GM19467 (cell line): ENCODE measurements around the gene CERCAM.
A peak's percentile ranks its signal among the peaks of the same experiment; 100 is the strongest.

Experiments used
- ATAC-seq: cut with Tn5 transposase; IDR thresholded peaks from one replicate; pipeline ENCODE4 v1.9.1; 2021; ENCODE audit warnings: mild to moderate bottlenecking, moderate library complexity; ENCODE audit not compliant: unreplicated experiment

Gene CERCAM, protein sequence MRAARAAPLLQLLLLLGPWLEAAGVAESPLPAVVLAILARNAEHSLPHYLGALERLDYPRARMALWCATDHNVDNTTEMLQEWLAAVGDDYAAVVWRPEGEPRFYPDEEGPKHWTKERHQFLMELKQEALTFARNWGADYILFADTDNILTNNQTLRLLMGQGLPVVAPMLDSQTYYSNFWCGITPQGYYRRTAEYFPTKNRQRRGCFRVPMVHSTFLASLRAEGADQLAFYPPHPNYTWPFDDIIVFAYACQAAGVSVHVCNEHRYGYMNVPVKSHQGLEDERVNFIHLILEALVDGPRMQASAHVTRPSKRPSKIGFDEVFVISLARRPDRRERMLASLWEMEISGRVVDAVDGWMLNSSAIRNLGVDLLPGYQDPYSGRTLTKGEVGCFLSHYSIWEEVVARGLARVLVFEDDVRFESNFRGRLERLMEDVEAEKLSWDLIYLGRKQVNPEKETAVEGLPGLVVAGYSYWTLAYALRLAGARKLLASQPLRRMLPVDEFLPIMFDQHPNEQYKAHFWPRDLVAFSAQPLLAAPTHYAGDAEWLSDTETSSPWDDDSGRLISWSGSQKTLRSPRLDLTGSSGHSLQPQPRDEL

GRCh38 chr9:128420651-128421481 lies at the start of gene CERCAM:
Gene CERCAM (plus strand): TSS chr9:128420857. CDS start chr9:128420878, 21 bp downstream.
- ATAC-seq = peak; percentile 48

GRCh38 chr9:128371630-128372117 lies 49.0 kb upstream of the CERCAM start:
- no peak for ATAC-seq

GRCh38 chr9:128372188-128372641 lies 48.4 kb upstream of the CERCAM start:
- ATAC-seq = no peak

- ATAC-seq = no peak
These were observed 47.9 kb upstream of the CERCAM start for GRCh38 chr9:128372784-128373183.

DNA sequence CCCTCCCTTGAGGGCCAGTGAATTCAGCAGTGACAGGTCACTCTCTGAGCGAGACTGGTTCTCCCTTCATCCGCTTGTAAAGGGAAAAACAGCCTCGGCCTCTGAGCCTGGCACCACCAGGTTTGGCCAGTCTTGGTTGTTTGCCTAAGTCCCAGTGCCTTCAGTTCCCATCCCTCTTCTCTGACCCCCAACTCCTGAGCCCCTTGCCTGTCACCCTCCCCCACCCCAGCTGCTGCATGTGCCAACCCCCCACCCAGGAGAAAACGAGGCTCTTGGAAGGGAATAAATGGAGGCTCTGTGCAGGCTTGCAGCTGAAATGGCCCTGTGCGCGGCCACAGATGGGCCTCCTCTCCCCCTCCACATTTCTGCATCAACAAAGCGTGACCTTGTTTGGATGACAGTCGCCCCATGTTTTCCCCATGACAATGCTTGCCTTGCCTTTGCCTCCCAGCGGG lies 46.4 kb upstream of the CERCAM start:
- no peak for ATAC-seq

DNA sequence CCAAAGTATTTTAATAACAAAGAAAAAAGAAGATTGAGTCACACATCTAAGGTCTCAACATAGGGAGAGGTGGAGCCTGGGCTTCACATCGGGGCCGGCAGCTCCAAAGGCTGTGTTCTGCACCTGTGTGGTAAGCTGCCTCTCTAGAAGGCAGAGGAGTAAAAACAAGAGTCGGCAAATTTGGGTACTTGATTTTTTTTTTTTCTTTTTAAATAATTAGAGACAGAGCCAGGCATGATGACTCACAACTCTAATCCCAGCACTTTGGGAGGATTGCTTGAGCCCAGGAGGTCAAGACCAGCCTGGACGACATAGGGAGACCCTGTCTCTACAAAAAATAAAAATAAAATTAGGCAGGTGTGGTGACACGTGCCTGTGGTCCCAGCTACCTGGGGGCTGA lies 44.8 kb upstream of the CERCAM start:
- ATAC-seq = no peak

- ATAC-seq = no peak
These were observed 38.4 kb upstream of the CERCAM start for GRCh38 chr9:128382261-128382660.

DNA sequence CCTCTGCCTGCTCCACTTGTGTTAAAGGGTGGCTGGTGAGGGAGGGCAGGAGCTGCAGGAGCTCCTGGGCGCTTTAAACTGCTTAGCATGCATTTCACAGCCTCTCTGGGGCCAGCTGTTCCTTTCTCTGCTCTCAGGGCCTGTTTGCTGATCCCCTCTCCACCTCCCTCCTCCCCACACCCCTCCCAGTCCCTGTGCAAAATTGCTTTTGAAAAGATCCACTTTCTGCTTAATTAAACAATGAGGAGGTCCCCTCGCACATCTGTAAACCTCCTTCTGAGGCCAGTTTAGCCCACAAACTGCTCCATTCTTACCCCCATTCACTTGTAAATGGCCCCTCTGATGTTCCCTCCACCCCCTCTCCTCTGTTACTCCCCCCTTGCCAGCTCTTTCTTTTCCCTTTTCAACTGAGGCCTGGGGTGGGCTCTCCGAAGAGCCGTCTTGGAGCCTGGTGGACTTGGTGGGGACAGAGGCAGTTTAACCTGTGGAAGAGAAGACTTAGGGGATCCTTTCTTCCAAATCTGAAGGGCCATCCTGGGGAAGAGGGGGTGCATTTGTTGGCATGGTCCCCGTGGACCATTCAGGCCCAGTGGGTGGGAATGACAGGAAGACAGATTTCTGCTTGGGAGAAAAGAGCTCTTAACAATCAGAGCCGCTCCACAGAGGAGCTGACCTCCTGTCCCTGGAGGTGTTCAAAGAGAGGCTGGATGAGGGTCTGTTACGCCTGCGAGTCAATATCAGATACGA lies 37.5 kb upstream of the CERCAM start:
- ATAC-seq = no peak

GRCh38 chr9:128383791-128384190 lies 36.9 kb upstream of the CERCAM start:
- no peak for ATAC-seq

- ATAC-seq = no peak
These were observed 35.7 kb upstream of the CERCAM start for GRCh38 chr9:128384801-128385495.

DNA sequence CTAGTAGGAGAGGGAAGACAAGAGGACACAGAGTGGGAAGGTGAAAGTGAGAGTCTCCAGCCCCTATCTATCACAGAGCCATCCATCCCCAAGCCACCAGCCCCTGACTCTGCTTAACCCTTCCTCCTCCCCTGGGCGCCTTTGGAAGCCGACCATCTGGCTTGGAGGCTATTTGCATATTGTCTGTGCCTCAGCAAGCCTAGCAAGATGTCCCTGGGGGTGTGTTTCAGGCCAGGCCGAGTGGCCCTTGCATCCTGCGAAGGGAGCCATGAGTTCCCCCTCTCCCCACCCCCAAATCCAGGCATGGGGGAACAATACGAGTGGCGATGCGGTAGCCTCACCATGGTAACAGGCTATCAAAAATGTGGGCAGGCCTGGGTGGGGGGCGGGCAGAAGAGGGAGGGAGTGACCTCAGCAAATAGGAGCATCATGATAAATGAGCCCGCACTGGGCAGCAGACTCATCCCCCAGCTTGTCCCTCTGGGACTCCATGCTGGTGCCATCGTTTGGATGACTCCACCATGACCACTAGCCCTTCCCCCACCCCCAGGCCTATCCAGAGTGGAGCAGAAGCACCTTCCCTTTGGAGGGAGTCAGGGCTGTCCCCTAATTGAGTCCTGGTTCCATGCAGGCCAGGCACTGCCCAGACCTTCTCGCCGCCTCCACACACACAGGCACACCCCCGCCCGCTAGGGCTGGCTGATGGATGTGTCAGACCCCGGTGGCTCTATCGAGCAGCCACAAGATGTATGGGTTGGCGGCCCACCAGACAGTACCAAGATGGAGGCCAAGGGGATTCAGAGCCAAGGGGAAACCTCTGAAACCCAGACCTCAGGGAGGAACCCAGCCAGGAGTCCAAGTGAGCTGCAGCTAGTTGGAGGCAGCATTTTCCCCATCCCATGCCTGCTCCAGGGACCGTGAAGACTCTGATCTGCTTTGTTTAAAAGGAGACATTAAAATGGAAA lies 34.9 kb upstream of the CERCAM start:
- no peak for ATAC-seq

DNA sequence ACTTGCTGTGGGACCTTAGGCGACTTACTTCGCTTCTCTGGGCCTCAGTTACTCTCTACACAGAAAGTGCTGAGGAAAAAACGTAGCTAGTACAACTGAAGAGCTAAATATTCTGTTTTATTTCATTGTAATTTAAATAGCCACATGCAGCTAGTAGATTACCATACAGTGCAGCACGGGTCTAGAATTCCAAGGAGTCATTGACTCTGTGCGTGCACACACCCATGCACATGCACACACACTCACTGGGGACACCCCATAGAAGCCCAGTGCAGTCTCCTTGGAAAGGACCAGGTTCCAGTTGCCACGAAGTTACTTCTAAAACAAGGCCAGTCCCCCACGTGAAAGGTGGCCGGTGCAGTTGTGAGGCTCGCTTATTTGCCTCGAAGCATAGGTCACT lies 32.5 kb upstream of the CERCAM start:
- no peak for ATAC-seq

DNA sequence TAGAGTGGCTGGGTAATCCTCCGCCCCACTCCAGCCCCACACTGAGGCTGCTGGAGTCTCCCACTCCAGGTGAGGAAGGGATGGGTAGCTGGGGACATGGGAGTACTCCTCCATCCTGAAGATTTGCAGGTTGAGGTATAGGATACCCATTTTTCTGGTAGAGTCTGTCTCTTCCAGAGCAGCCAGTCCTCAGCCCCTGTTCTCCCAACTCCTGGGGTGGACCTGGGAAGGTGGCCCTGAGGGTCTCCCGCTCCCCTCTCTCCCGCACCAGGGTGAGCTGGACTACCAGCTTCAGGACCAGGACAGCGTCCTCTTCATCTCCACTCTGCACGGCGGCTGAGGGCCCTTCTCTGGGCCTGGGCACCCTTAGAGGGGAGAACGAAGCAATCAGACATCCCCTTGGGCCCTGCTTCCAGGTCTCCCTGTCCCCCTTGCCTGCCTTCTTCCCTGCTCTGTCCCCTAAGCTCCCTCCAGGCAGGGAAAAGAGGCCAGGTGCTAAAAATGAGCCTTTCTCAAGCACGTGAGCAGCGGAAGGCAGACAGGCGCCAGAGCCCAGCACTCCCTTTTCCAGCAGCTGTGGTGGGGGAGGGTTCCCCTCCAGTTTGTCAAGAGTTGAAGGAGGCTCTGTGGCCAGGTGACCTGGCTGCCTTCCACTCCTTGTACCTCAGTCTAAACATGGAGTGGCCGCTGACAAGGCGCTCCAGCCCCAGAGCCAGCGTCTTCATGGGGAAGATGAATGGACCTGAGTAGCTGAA lies 31.1 kb upstream of the CERCAM start:
- no peak for ATAC-seq

- no peak for ATAC-seq
These were observed 30.4 kb upstream of the CERCAM start for GRCh38 chr9:128390150-128390812.

DNA sequence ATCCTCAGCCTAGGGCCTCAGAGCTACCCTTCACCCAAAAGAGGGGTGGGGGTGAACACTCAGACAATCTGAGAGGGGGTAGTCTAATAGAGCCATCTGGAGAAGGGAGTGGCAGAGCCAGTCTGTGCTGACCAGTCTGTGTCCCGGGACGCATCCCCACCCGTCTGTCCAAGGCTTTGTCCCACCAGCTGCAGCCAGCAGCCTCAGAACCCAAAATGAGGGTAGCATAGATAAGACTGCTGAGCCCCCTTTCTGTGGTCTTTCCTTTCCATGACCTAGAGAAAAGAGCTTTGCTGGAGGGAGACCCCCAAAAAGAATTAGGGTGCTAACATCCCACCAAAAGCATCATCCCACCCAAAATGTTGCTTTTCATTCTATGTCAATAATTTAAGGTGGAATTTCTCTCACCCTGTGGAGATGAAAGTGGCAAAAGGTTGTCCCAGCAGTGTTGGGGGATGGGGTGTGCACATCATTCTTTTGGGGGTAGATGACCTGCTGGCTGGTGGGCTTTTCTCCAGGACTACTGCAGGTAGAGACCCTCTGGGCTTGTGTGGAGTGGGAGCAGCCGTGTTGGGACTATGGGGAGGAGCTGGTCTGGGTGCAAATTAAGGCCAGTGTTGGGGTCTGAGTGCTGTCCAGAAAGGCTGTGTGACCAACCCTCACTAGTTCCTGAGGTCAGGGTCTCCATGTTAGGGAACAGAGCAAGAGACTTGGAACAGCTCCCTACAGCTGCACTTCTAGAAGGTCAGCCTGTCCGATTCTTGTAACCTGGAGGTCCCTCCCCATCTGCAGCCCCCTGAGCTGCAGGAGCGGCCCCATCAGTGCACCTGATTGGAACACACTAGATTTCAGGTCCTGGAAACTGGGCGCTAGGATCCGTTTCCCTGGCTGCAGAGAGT lies 29.6 kb upstream of the CERCAM start:
- no peak for ATAC-seq

DNA sequence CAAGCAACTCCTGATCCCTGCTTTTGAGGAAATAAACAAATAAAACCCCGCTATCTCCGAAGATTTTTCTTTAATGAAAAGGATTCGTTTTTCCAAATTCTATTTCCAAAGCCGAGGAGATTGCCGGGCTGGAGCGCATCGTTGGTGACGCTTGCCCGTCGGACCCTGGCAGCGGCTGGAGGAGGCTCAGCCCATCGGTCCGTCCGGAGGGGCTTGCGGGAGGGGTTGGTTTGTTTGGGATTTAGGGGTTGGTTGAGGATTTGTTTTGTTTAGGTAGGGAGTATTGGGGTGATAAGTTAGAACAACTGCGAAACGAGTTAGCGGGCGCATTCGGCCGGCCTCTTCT lies 28.7 kb upstream of the CERCAM start:
- ATAC-seq = no peak
